Parathyroid adenoma (tissue), 2 donors: Measurements from ENCODE around the gene FKBP14.
"Not testable (repeated sequence)": the region's sequence is repeated elsewhere in the genome, so short reads cannot be mapped to it uniquely, and the experiment has no call there.

Experiments
- H2AFZ ChIP-seq: fragments of 300-600 bp; sonication (generic); one replicate; pipeline ENCODE4 v1.7.0; 2017; ENCODE audit warnings: antibody characterized with exemption, mild to moderate bottlenecking
- H3K27ac ChIP-seq: fragments of 300-600 bp; sonication (generic); one replicate; pipeline ENCODE4 v1.7.0; 2017
- H3K27me3 ChIP-seq: fragments of 300-600 bp; sonication (generic); one replicate; pipeline ENCODE4 v1.7.0; 2017; ENCODE audit warnings: low read length; ENCODE audit not compliant: control insufficient read depth, insufficient read depth
- H3K36me3 ChIP-seq: fragments of 300-600 bp; sonication (generic); one replicate; pipeline ENCODE4 v1.7.0; 2017; ENCODE audit warnings: low read length; ENCODE audit not compliant: control insufficient read depth, insufficient read depth
- H3K4me1 ChIP-seq: fragments of 300-600 bp; sonication (generic); one replicate; pipeline ENCODE4 v1.7.0; 2017; ENCODE audit warnings: control low read depth
- H3K4me2 ChIP-seq: fragments of 300-600 bp; sonication (generic); one replicate; pipeline ENCODE4 v1.7.0; 2017; ENCODE audit warnings: low read length
- H3K4me3 ChIP-seq: fragments of 300-600 bp; sonication (generic); one replicate; pipeline ENCODE4 v1.7.0; 2017; ENCODE audit warnings: low read depth, low read length
- H3K79me2 ChIP-seq: fragments of 300-600 bp; sonication (generic); one replicate; pipeline ENCODE4 v1.7.0; 2017; ENCODE audit warnings: control low read depth
- H3K9ac ChIP-seq: fragments of 300-600 bp; sonication (generic); one replicate; pipeline ENCODE4 v1.7.0; 2017; ENCODE audit warnings: mild to moderate bottlenecking
- H3K9me3 ChIP-seq: fragments of 300-600 bp; sonication (generic); one replicate; pipeline ENCODE4 v1.7.0; 2017; ENCODE audit warnings: low read length; ENCODE audit not compliant: control insufficient read depth
- TF ChIP-seq, protein P1 (sequence below): fragments of 300-600 bp; sonication (generic); IDR thresholded peaks from one replicate; pipeline ENCODE4 v1.7.0; 2017; ENCODE audit warnings: antibody characterized with exemption, mild to moderate bottlenecking
- donor health status: primary hyperparathyroidism.

FKBP14 gene

DNA sequence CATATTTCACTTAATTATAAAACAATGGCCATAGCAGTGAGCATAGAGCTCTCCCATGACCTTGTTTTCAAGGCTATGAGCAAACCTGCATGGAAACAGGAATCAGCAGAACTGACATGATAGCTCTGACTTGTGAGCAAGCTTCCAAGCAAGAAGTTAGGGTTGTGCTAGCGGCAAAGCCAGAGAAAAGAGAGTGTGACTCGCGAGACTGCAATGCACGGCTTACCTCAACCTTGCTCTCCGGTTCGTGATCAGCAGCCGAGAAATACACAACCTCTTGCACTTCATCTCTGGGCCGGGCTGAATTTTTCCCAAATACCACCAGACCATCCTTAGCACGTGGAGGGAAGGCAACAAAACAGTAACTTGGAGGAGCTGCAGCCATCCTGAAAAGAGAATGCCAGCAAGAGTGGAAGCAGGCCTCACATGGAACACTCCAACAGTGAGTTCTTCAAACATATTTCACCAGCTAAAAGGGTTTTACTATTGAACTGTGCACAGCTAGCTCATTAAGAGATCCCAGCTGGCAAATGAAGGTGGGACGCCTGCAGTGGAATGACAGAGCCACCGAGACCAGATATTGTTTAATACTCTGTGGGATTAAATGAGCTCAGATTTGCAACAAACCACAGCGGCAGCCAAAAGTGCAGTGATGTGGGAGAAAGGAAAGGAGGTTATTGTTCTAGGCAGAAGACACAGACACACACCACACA, 57.7 kb downstream of the FKBP14 start:
- H3K27me3 ChIP-seq = no peaks in the 10 kb centered on the region
- H3K27ac ChIP-seq = no peak overlapping the region
- TF ChIP-seq, protein P1, sequence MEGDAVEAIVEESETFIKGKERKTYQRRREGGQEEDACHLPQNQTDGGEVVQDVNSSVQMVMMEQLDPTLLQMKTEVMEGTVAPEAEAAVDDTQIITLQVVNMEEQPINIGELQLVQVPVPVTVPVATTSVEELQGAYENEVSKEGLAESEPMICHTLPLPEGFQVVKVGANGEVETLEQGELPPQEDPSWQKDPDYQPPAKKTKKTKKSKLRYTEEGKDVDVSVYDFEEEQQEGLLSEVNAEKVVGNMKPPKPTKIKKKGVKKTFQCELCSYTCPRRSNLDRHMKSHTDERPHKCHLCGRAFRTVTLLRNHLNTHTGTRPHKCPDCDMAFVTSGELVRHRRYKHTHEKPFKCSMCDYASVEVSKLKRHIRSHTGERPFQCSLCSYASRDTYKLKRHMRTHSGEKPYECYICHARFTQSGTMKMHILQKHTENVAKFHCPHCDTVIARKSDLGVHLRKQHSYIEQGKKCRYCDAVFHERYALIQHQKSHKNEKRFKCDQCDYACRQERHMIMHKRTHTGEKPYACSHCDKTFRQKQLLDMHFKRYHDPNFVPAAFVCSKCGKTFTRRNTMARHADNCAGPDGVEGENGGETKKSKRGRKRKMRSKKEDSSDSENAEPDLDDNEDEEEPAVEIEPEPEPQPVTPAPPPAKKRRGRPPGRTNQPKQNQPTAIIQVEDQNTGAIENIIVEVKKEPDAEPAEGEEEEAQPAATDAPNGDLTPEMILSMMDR = no peak
- no peak overlapping the region for H3K4me3 ChIP-seq
- peaks cover 11% of the 10 kb centered on the region for H3K4me1 ChIP-seq
- H3K36me3 ChIP-seq = no peaks in the 10 kb centered on the region
- no peak overlapping the region for H3K9ac ChIP-seq
- peaks cover 5% of the 10 kb centered on the region for H3K79me2 ChIP-seq
- no peaks in the 10 kb centered on the region for H3K9me3 ChIP-seq
- no peak overlapping the region for H2AFZ ChIP-seq
- no peak overlapping the region for H3K4me2 ChIP-seq

DNA sequence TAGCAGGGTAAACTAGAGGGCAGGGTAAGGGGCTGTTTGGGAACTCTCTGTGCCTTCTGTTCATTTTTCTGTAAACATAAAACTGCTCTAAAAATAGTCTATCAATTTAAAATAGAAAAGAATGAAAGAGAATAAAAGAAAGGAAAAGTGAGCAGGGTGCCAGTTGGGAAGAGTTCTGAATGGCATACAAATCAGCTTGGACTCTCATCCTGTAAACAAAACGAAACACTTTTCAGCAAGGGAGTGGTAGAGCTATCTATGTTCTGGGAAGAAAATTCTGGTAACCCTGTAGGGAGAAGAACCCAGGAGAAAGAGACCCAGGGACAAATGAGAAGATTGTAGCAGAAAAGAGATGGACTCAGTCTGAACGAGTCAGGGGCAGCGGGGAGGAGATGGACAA, 61.5 kb downstream of the FKBP14 start:
- Histone ChIP-seq H3K27ac (no peak overlapping the region), H2AFZ (no peak overlapping the region), H3K36me3 (no peaks in the 10 kb centered on the region), H3K79me2 (peaks cover 4% of the 10 kb centered on the region), H3K4me2 (no peak overlapping the region), H3K4me3 (no peak overlapping the region), H3K4me1 (peaks cover 2% of the 10 kb centered on the region), H3K27me3 (no peaks in the 10 kb centered on the region), H3K9ac (no peak overlapping the region), H3K9me3 (no peaks in the 10 kb centered on the region)
- TF ChIP-seq, protein P1 = no peak

GRCh38 chr7:29962035-29962434, 64.5 kb downstream of the FKBP14 start:
- H3K4me1 ChIP-seq = no peaks in the 10 kb centered on the region
- H3K4me3 ChIP-seq = no peak overlapping the region
- H3K27ac ChIP-seq = no peak overlapping the region
- H2AFZ ChIP-seq = no peak overlapping the region
- peaks cover 6% of the 10 kb centered on the region for H3K79me2 ChIP-seq
- no peak overlapping the region for H3K4me2 ChIP-seq
- no peak overlapping the region for H3K9ac ChIP-seq
- no peaks in the 10 kb centered on the region for H3K36me3 ChIP-seq
- no peaks in the 10 kb centered on the region for H3K27me3 ChIP-seq
- TF ChIP-seq, protein P1 = no peak
- H3K9me3 ChIP-seq = no peaks in the 10 kb centered on the region

DNA sequence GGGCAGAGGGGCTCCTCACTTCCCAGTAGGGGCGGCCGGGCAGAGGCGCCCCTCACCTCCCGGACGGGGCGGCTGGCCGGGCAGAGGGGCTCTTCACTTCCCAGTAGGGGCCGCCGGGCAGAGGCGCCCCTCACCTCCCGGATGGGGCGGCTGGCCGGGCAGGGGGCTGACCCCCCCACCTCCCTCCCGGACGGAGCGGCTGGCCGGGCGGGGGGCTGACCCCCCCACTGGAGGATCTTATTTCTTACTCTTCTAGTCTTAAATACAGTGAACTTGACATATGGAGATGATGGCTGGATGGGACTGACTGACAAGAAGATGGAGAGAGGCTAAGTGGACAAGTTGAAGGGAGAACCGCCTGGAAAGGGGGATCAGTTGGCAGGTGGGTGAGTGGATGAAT, 64.9 kb downstream of the FKBP14 start:
- not testable (repeated sequence) for H2AFZ ChIP-seq, H3K79me2 ChIP-seq, H3K36me3 ChIP-seq, H3K27ac ChIP-seq, H3K4me2 ChIP-seq, H3K4me3 ChIP-seq, H3K27me3 ChIP-seq, H3K9me3 ChIP-seq, H3K4me1 ChIP-seq, H3K9ac ChIP-seq
